OCI-LY1 (cell line): ENCODE measurements around the gene NAA10.

Source experiments
- EZH2 ChIP-seq: fragments of 200-600 bp; sonication (generic), shearing (Covaris generic); IDR thresholded peaks from 2 replicates; pipeline ENCODE4 v1.8.0; 2017; ENCODE audit warnings: borderline replicate concordance, mixed run types, mild to moderate bottlenecking, antibody characterized with exemption, low read length, moderate library complexity, mixed read lengths
- TF ChIP-seq, protein P1 (sequence below): fragments of 200-600 bp; sonication (generic), shearing (Covaris generic); IDR thresholded peaks from 2 replicates; pipeline ENCODE4 v1.5.1; 2017; ENCODE audit warnings: mild to moderate bottlenecking, antibody characterized with exemption, low read length, moderate library complexity, mixed read lengths

DNA sequence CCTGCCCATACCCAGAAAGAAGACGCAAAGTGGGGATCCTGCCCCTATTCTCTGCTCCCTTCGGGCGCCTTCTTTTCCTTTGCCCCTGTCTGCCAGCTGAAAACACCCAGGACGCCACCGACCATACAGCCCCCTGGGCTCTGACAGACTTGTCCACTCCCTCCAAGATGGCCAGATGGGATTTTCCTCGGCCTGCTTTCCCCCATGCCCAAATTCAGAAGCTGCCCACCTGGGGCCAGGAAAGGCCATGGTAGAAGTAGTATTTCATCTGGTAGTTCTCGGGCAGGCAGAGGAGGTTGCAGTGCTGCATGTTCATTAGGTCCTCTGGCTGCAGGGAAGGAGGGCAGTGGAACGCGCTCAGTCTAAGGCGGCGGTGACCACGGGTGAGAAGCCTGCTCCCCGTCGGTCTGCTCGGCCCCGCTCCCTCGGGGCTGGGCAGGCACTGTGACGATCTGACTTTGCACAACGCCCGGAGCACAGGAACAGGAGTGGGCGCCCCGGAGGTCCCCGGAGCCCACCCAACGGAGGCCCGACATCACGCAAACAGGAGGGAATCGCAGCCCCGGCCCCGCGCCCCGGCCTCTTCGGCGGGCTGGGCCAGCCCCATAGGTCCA is 582 bp downstream of the NAA10 start:
- TF ChIP-seq, protein P1, sequence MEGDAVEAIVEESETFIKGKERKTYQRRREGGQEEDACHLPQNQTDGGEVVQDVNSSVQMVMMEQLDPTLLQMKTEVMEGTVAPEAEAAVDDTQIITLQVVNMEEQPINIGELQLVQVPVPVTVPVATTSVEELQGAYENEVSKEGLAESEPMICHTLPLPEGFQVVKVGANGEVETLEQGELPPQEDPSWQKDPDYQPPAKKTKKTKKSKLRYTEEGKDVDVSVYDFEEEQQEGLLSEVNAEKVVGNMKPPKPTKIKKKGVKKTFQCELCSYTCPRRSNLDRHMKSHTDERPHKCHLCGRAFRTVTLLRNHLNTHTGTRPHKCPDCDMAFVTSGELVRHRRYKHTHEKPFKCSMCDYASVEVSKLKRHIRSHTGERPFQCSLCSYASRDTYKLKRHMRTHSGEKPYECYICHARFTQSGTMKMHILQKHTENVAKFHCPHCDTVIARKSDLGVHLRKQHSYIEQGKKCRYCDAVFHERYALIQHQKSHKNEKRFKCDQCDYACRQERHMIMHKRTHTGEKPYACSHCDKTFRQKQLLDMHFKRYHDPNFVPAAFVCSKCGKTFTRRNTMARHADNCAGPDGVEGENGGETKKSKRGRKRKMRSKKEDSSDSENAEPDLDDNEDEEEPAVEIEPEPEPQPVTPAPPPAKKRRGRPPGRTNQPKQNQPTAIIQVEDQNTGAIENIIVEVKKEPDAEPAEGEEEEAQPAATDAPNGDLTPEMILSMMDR: no peak
- TF ChIP-seq EZH2: no peak
